Glutamatergic neuron (in vitro differentiated cells): Measurements from ENCODE around the gene PML. TPM values are rescaled to one million over a fixed set of nuclear protein-coding genes. Genes with fewer than 3 reads are reported as not detected.

Source experiments
- DNase-seq: peaks from one replicate; pipeline ENCODE4 v3.0.0; 2022
- H3K27ac Mint-ChIP-seq: one replicate; pipeline ENCODE4 v1.8.0; 2020; ENCODE audit warnings: mild to moderate bottlenecking, mixed read lengths, inconsistent platforms; ENCODE audit not compliant: unreplicated experiment
- H3K27me3 Mint-ChIP-seq: one replicate; pipeline ENCODE4 v1.8.0; 2020; ENCODE audit warnings: mild to moderate bottlenecking, moderate library complexity, mixed read lengths, inconsistent platforms; ENCODE audit not compliant: unreplicated experiment
- H3K36me3 Mint-ChIP-seq: one replicate; pipeline ENCODE4 v1.8.0; 2020; ENCODE audit warnings: mild to moderate bottlenecking, mixed read lengths, inconsistent platforms; ENCODE audit not compliant: unreplicated experiment
- H3K4me1 Mint-ChIP-seq: one replicate; pipeline ENCODE4 v1.8.0; 2020; ENCODE audit warnings: mild to moderate bottlenecking, low read depth, mixed read lengths, inconsistent platforms; ENCODE audit not compliant: unreplicated experiment
- H3K4me3 Mint-ChIP-seq: one replicate; pipeline ENCODE4 v1.8.0; 2020; ENCODE audit warnings: mild to moderate bottlenecking, mixed read lengths, inconsistent platforms; ENCODE audit not compliant: unreplicated experiment
- H3K9me3 Mint-ChIP-seq: one replicate; pipeline ENCODE4 v1.8.0; 2020; ENCODE audit warnings: mild to moderate bottlenecking, moderate library complexity, mixed read lengths, inconsistent platforms; ENCODE audit not compliant: unreplicated experiment
- CTCF ChIP-seq: fragments of 200-600 bp; sonication (generic); IDR thresholded peaks from one replicate; pipeline ENCODE4 v1.5.0; 2021; ENCODE audit not compliant: partially characterized antibody, unreplicated experiment
- total RNA-seq: library from RNA; stranded (reverse); fragmentation: NEBNext Ultra II Directional; extraction: Animal tissue kit (Norgen Biotek cat#: 25700); gene quantifications from one replicate; pipeline ENCODE4 v1.2.1, GENCODE V29; 2021; ENCODE audit not compliant: unreplicated experiment

Gene PML
- total RNA-seq, 1 donor from 2014 or later, result 27.6 TPM

GRCh38 chr15:74027688-74028087, 33.2 kb downstream of the PML start:
- no peaks in the 10 kb centered on the region for H3K4me1 Mint-ChIP-seq
- DNase-seq, result no peak
- H3K27me3 Mint-ChIP-seq, result peaks cover 2% of the 10 kb centered on the region
- TF ChIP-seq CTCF, result no peak
- no peak overlapping the region for H3K27ac Mint-ChIP-seq
- no peaks in the 10 kb centered on the region for H3K9me3 Mint-ChIP-seq
- H3K4me3 Mint-ChIP-seq, result no peak overlapping the region
- H3K36me3 Mint-ChIP-seq, result peaks cover under 1% of the 10 kb centered on the region

GRCh38 chr15:74028646-74029045, 34.1 kb downstream of the PML start:
- Mint-ChIP-seq H3K27ac (no peak overlapping the region), H3K4me1 (no peaks in the 10 kb centered on the region), H3K27me3 (peaks cover 2% of the 10 kb centered on the region), H3K4me3 (no peak overlapping the region), H3K9me3 (no peaks in the 10 kb centered on the region), H3K36me3 (no peaks in the 10 kb centered on the region)
- DNase-seq, result no peak
- TF ChIP-seq CTCF, result no peak

DNA sequence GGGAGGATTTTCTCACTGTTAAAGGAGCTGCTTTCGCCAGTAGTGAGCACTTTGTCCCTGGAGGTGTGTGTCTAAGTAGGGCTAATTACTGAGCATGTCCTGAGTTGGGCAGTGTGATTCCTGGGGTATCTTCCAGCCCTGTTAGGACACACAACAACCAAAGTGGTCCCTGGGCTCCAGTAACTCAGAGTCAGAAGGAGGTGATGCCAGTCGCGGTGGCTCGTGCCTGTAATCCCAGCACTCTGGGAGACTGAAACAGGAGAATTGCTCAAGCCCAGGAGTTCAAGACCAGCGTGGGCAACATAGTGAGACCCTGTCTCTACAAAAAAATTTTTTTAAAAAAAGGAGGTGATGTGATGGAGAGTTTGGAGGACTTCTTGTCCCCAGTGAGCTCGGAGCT, 37.5 kb downstream of the PML start:
- Mint-ChIP-seq H3K36me3 (no peaks in the 10 kb centered on the region), H3K9me3 (peaks cover 2% of the 10 kb centered on the region), H3K27me3 (peaks cover 7% of the 10 kb centered on the region), H3K27ac (no peak overlapping the region), H3K4me1 (peaks cover 10% of the 10 kb centered on the region), H3K4me3 (no peak overlapping the region)
- no peak for DNase-seq
- no peak for TF ChIP-seq CTCF

DNA sequence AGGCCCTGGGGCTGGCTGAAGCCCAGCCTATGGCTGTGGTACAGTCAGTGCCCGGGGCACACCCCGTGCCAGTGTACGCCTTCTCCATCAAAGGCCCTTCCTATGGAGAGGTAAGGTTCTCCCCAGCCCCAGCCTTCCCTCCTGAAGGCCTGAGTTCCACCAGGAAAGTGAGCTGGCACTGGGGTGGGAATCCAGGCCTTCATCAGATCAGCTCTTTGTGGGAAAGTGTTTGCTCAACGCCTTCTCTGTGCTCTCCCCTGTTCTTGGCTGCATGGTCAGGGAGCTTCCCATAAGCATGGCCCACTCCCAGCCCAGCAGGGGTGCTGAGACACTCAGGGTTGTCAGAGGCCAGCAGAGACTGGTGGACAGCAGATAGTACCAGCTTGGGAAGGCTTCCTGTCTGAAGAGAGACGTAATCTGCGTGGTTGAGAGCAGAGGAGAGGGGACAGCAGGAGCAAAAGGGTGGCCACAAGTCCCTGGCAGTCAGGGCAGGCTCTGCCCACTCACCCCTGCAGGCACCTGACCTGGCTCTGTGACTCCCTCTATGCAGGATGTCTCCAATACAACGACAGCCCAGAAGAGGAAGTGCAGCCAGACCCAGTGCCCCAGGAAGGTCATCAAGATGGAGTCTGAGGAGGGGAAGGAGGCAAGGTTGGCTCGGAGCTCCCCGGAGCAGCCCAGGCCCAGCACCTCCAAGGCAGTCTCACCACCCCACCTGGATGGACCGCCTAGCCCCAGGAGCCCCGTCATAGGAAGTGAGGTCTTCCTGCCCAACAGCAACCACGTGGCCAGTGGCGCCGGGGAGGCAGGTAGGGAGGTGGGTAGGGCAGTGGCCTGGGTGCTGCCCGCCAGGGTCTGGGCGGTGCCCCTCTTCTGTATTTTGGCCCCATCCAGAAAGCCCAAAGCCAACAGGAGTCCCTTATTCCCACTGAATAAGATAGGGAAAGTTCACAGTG, 38.4 kb downstream of the PML start:
- TF ChIP-seq CTCF, result no peak
- peaks cover 8% of the 10 kb centered on the region for H3K27me3 Mint-ChIP-seq
- H3K27ac Mint-ChIP-seq, result no peak overlapping the region
- H3K36me3 Mint-ChIP-seq, result no peaks in the 10 kb centered on the region
- peaks cover 2% of the 10 kb centered on the region for H3K9me3 Mint-ChIP-seq
- no peak for DNase-seq
- H3K4me1 Mint-ChIP-seq, result peaks cover 16% of the 10 kb centered on the region
- no peak overlapping the region for H3K4me3 Mint-ChIP-seq

DNA sequence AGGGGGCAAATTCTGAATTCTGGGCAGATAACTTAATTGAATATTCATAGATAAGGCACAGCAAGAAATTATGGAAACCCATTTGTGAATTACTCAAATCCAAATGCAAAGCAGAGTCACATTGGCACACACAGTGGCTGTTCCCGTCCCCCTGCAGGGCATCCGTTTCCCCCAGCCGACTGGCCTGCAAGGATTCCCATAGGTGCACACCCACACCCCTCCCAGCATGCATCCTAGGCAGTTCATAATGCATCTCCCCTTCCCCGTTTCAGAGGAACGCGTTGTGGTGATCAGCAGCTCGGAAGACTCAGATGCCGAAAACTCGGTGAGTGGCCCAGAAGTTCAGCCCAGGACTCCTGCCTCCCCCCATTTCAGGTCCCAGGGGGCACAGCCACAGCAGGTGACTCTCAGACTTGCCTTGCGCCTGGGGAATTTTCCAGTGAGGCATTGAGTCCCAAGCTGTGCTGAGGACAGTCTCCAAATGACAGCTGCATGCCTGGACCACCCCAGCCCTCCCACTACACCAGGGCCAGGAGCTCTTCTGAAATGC, 39.8 kb downstream of the PML start:
- no peaks in the 10 kb centered on the region for H3K36me3 Mint-ChIP-seq

More for the DNA sequence above, 39.8 kb downstream of the PML start:
- Mint-ChIP-seq H3K27ac (no peak overlapping the region), H3K27me3 (peaks cover 10% of the 10 kb centered on the region), H3K4me3 (no peak overlapping the region), H3K9me3 (peaks cover 2% of the 10 kb centered on the region), H3K4me1 (peaks cover 16% of the 10 kb centered on the region)
- no peak for DNase-seq
- TF ChIP-seq CTCF, result no peak
